Measurements from ENCODE around the gene TGM4. TPM values are rescaled to one million over a fixed set of nuclear protein-coding genes. Genes with fewer than 3 reads are reported as not detected.

TGM4 gene
- total and polyA plus RNA-seq, 9 of the 15 experiments (the other 6 are each of a cell fraction or from before 2014, with no cell fraction given) = not detected

- in situ Hi-C loops (cut with MboI) = no loop called here
- Histone ChIP-seq H2AFZ (ENCODE audit: low read depth, low read length) (no peak overlapping the region), H3K9ac (ENCODE audit: insufficient read depth in 1 of 2, low read depth in 2 of 2, low read length in 2 of 2) (no peak overlapping the region), H3K27ac (ENCODE audit: extremely low read depth, low read depth, low read length) (no peak overlapping the region), H3K9me1 (ENCODE audit: control insufficient read depth, insufficient read depth, low read length) (no peaks in the 10 kb centered on the region), H3K27me3 (ENCODE audit: control insufficient read depth in 2 of 2, insufficient read depth in 2 of 2, low read length in 2 of 2) (no peaks in the 10 kb centered on the region), H3K4me1 (replicated peaks in 1 of 2; ENCODE audit: control insufficient read depth in 2 of 2, insufficient read depth in 2 of 2, low read length in 2 of 2) (no peaks in the 10 kb centered on the region), H3K9me3 (replicated peaks; ENCODE audit: control insufficient read depth, insufficient read depth, low read depth, low read length) (no peaks in the 10 kb centered on the region; the same call in 1 of the 2 replicates), H3K36me3 (ENCODE audit: control insufficient read depth, insufficient read depth, low read length) (peaks cover 81% of the 10 kb centered on the region), H3K4me3 (no peak overlapping the region), H3K79me2 (ENCODE audit: control insufficient read depth, insufficient read depth, low read length) (no peaks in the 10 kb centered on the region), H3K4me2 (ENCODE audit: insufficient read depth, low read length) (no peak overlapping the region), H4K20me1 (replicated peaks; ENCODE audit: control insufficient read depth, insufficient read depth, low read length) (no peaks in the 10 kb centered on the region)
- BruUV-seq (replicated peaks) = no TSS peak
- FAIRE-seq (no peak), DNase-seq (ENCODE audit: extremely low read depth in 1 of 4, low spot score in 3 of 4) (no peak), ATAC-seq (no peak)
- intact Hi-C loops (cut with micrococcal nuclease) = no loop called here
- ChIA-PET CTCF (ENCODE audit: low intra/inter-chr PET ratio) (interaction anchor here (0.7 kb wide), 1 partner anchor 27 kb away, joined by 3 read pairs; no protein-coding TSS in a partner anchor), POLR2A (no interaction called here)
- 100% methylated on average over 1 of the region's 1 CpG for WGBS (ENCODE audit: insufficient coverage, low coverage, missing lambda C conversion rate)
- TF ChIP-seq, protein P1, sequence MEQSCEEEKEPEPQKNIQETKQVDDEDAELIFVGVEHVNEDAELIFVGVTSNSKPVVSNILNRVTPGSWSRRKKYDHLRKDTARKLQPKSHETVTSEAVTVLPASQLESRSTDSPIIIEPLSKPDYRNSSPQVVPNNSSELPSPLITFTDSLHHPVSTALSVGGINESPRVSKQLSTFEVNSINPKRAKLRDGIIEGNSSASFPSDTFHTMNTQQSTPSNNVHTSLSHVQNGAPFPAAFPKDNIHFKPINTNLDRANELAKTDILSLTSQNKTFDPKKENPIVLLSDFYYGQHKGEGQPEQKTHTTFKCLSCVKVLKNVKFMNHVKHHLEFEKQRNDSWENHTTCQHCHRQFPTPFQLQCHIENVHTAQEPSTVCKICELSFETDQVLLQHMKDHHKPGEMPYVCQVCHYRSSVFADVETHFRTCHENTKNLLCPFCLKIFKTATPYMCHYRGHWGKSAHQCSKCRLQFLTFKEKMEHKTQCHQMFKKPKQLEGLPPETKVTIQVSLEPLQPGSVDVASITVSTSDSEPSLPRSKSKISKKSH (CRISPR knock-in tag; IDR thresholded peaks at IDR 0.05) = no peak
- TF ChIP-seq CBFA2T2 (conservative IDR thresholded peaks at IDR 0.05) (no peak), EHMT2 (IDR thresholded peaks at IDR 0.05) (no peak), ZKSCAN1 (IDR thresholded peaks at IDR 0.05; ENCODE audit: low read depth, low read length) (no peak), ZNF274 (IDR thresholded peaks at IDR 0.05; ENCODE audit: borderline replicate concordance, low read depth, low read length) (no peak), SMARCA5 (IDR thresholded peaks at IDR 0.05) (no peak), CBX2 (IDR thresholded peaks at IDR 0.05; ENCODE audit: insufficient read depth, low read length, poor library complexity, severe bottlenecking) (no peak), ZNF511 (CRISPR knock-in tag; IDR thresholded peaks at IDR 0.05) (no peak), ARID1B (IDR thresholded peaks at IDR 0.05) (no peak), DACH1 (IDR thresholded peaks at IDR 0.05; ENCODE audit: partially characterized antibody) (no peak), DMBX1 (CRISPR knock-in tag; IDR thresholded peaks at IDR 0.05; ENCODE audit: borderline replicate concordance) (no peak), CGGBP1 (CRISPR knock-in tag; IDR thresholded peaks at IDR 0.05) (no peak), HNRNPK (IDR thresholded peaks at IDR 0.05; ENCODE audit: low read depth, low read length, poor library complexity, severe bottlenecking) (no peak), TAF7 (tag; IDR thresholded peaks at IDR 0.05) (no peak), ZNF311 (CRISPR knock-in tag; IDR thresholded peaks at IDR 0.05) (no peak), RBFOX2 (IDR thresholded peaks at IDR 0.05; ENCODE audit: low read depth, low read length) (no peak), ZNF551 (CRISPR knock-in tag; IDR thresholded peaks at IDR 0.05) (no peak), IFI16 (CRISPR knock-in tag; IDR thresholded peaks at IDR 0.05) (no peak)
- TF ChIP-seq, protein P2, sequence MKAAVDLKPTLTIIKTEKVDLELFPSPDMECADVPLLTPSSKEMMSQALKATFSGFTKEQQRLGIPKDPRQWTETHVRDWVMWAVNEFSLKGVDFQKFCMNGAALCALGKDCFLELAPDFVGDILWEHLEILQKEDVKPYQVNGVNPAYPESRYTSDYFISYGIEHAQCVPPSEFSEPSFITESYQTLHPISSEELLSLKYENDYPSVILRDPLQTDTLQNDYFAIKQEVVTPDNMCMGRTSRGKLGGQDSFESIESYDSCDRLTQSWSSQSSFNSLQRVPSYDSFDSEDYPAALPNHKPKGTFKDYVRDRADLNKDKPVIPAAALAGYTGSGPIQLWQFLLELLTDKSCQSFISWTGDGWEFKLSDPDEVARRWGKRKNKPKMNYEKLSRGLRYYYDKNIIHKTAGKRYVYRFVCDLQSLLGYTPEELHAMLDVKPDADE (conservative IDR thresholded peaks at IDR 0.05; ENCODE audit: control insufficient read depth, low read depth, low read length) = no peak
Observed at GRCh38 chr3:44848634-44849033, 25.8 kb upstream of the TGM4 start.
